ENCODE measurements around the gene CTNNA3. TPM values are rescaled to one million over a fixed set of nuclear protein-coding genes. Genes with fewer than 3 reads are reported as not detected.

The CTNNA3 gene
- total RNA-seq, 6 experiments from 2014 or later: 0.19 to 3.6 (median 1.2) TPM

- no peak overlapping the region for H3K4me3 ChIP-seq
- ATAC-seq: peak in 2 of 4 donors; percentile 27 to 37
- no peaks in the 10 kb centered on the region for H3K27me3 ChIP-seq
- no peak overlapping the region for H3K27ac ChIP-seq
- no peaks in the 10 kb centered on the region for H3K4me1 ChIP-seq
- DNase-seq: no peak
- TF ChIP-seq POLR2A (IDR thresholded peaks at IDR 0.05) (no peak), CTCF (IDR thresholded peaks at IDR 0.05) (peak in 2 of 4 donors; percentile 9 to 18)
- intact Hi-C loops (cut with DNase I): no loop called here
- 81% methylated on average over 2 of the region's 2 CpGs for whole genome bisulfite sequencing (ENCODE audit: insufficient coverage, low coverage, low lambda C conversion rate, missing lambda C conversion rate)
- no peaks in the 10 kb centered on the region for H3K9me3 ChIP-seq
- no peaks in the 10 kb centered on the region for H3K36me3 ChIP-seq
These were observed 1240.7 kb downstream of the CTNNA3 start for GRCh38 chr10:66455304-66455703.

- Histone ChIP-seq H3K9me3 (no peaks in the 10 kb centered on the region), H3K27me3 (no peaks in the 10 kb centered on the region), H3K27ac (no peak overlapping the region), H3K4me3 (no peak overlapping the region), H3K36me3 (no peaks in the 10 kb centered on the region), H3K4me1 (no peaks in the 10 kb centered on the region)
- DNase-seq (no peak), ATAC-seq (peak in 3 of 4 donors; percentile 53 to 75 (median 61))
- TF ChIP-seq POLR2A (IDR thresholded peaks at IDR 0.05): no peak
- TF ChIP-seq CTCF (IDR thresholded peaks at IDR 0.05): no peak
- intact Hi-C loops (cut with DNase I): no loop called here
- 15% methylated on average over 1 of the region's 1 CpG for WGBS (ENCODE audit: insufficient coverage, low coverage, low lambda C conversion rate, missing lambda C conversion rate)
These were observed 1255.4 kb downstream of the CTNNA3 start for GRCh38 chr10:66440568-66440967.

- 89% methylated on average over 1 of the region's 2 CpGs for WGBS (ENCODE audit: insufficient coverage, low coverage, low lambda C conversion rate, missing lambda C conversion rate)
- ATAC-seq (peak in 1 of 4 donors; percentile 31), DNase-seq (no peak)
- Histone ChIP-seq H3K4me3 (no peak overlapping the region), H3K4me1 (no peaks in the 10 kb centered on the region), H3K27me3 (no peaks in the 10 kb centered on the region), H3K27ac (no peak overlapping the region), H3K9me3 (no peaks in the 10 kb centered on the region), H3K36me3 (no peaks in the 10 kb centered on the region)
- no peak for TF ChIP-seq CTCF (IDR thresholded peaks at IDR 0.05)
- no peak for TF ChIP-seq POLR2A (IDR thresholded peaks at IDR 0.05)
- intact Hi-C loops (cut with DNase I): no loop called here
These were observed 1281.1 kb downstream of the CTNNA3 start for GRCh38 chr10:66414943-66415342.

DNA sequence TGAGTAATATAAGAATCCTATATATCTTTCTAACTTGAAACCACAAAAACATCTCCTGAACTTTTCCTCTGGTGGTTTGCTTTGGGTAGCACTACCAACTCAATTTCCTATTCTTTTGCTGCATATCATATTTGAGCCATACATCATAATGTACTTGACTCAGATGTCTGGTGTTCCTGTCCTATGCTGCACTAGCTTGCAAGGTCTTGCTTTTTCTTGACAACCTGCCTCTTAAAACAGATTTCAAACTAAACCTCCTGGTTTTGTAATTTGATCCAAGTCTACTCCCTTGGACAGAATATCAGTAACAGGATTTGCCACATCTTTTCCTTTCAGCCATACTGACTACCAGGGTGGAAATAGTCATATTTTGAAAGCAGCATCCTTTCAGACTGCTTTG, 1290.4 kb downstream of the CTNNA3 start:
- intact Hi-C loops (cut with DNase I): no loop called here
- H3K36me3 ChIP-seq: no peaks in the 10 kb centered on the region

More for the DNA sequence above, 1290.4 kb downstream of the CTNNA3 start:
- no peak for ATAC-seq
- Histone ChIP-seq H3K9me3 (no peaks in the 10 kb centered on the region), H3K27ac (no peak overlapping the region), H3K4me1 (no peaks in the 10 kb centered on the region), H3K4me3 (no peak overlapping the region), H3K27me3 (no peaks in the 10 kb centered on the region)
- TF ChIP-seq CTCF (IDR thresholded peaks at IDR 0.05): no peak
- DNase-seq: no peak

Data from right lobe of liver (tissue), 6 donors.